ENCODE results near the gene CD274. TPM values are rescaled to one million over a fixed set of nuclear protein-coding genes. Genes with fewer than 3 reads are reported as not detected.

CD274 gene
- total RNA-seq, 1 experiment from 2014 or later, result not detected

DNA sequence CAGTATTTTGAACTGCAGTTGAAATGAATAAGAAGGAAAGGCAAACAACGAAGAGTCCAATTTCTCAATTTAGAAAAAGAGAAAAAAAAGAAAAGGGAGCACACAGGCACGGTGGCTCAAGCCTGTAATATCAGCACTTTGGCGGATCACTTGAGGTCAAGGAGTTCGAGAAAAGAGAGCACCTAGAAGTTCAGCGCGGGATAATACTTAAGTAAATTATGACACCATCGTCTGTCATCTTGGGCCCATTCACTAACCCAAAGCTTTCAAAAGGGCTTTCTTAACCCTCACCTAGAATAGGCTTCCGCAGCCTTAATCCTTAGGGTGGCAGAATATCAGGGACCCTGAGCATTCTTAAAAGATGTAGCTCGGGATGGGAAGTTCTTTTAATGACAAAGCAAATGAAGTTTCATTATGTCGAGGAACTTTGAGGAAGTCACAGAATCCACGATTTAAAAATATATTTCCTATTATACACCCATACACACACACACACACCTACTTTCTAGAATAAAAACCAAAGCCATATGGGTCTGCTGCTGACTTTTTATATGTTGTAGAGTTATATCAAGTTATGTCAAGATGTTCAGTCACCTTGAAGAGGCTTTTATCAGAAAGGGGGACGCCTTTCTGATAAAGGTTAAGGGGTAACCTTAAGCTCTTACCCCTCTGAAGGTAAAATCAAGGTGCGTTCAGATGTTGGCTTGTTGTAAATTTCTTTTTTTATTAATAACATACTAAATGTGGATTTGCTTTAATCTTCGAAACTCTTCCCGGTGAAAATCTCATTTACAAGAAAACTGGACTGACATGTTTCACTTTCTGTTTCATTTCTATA lies 602 bp upstream of the CD274 start:
- Mint-ChIP-seq H3K9me3 (peaks cover 0 to 2% of the 10 kb centered on the region in 2 experiments; a peak in 1 of 5 replicates), H3K27me3 (ENCODE audit: low read depth) (peaks cover 32% of the 10 kb centered on the region), H3K4me3 (peak overlapping the region; percentile 59 to 68; a peak in 4 of 5 replicates), H3K36me3 (ENCODE audit: insufficient read depth in 1 of 3, low read depth in 3 of 3) (no peaks in the 10 kb centered on the region), H3K27ac (no peak overlapping the region), H3K4me1 (peaks cover 2 to 5% of the 10 kb centered on the region in 2 experiments; a peak in 3 of 4 replicates)
- Histone ChIP-seq H3K79me1 (ENCODE audit: insufficient read depth, low read depth, low read length, poor library complexity, severe bottlenecking) (no peaks in the 10 kb centered on the region), H2AFZ (ENCODE audit: low read length) (no peak overlapping the region), H2BK5ac (ENCODE audit: insufficient read length, low read length) (no peak overlapping the region), H3K56ac (ENCODE audit: insufficient read length, low read depth, low read length) (no peak overlapping the region), H3K79me2 (ENCODE audit: insufficient read depth, low read length) (no peaks in the 10 kb centered on the region), H3K4me1 (ENCODE audit: insufficient read depth, low read length) (no peaks in the 10 kb centered on the region; the same call in 1 of the 2 replicates), H3K18ac (ENCODE audit: insufficient read length, low read depth, low read length) (no peak overlapping the region), H3K9me3 (ENCODE audit: control insufficient read depth, low read depth, low read length) (no peaks in the 10 kb centered on the region), H3K14ac (ENCODE audit: insufficient read depth, low read length) (no peak overlapping the region), H2BK20ac (ENCODE audit: low read depth, low read length, poor library complexity, severe bottlenecking) (no peak overlapping the region), H3K4ac (ENCODE audit: low read depth, low read length) (no peak overlapping the region), H2BK120ac (ENCODE audit: low read depth, low read length, poor library complexity, severe bottlenecking) (no peak overlapping the region), H3K4me2 (ENCODE audit: insufficient read depth, insufficient read length, low read length) (peak overlapping the region; percentile 52), H2BK12ac (ENCODE audit: insufficient read length, low read depth, low read length) (no peak overlapping the region), H4K20me1 (ENCODE audit: control insufficient read depth, insufficient read depth, insufficient read length) (no peaks in the 10 kb centered on the region), H2AK5ac (ENCODE audit: insufficient read length, low read length) (no peak overlapping the region), H3T11ph (ENCODE audit: low read length) (no peak overlapping the region), H3K27ac (ENCODE audit: insufficient read length, low read depth, low read length) (no peak overlapping the region), H3K23ac (ENCODE audit: insufficient read length, low read depth, low read length) (no peak overlapping the region), H4K8ac (replicated peaks; ENCODE audit: insufficient read length, low read depth, low read length) (no peak overlapping the region), H3K23me2 (ENCODE audit: insufficient read length, low read depth, low read length, poor library complexity, severe bottlenecking) (peaks cover 5% of the 10 kb centered on the region), H4K5ac (ENCODE audit: insufficient read length, low read depth, low read length) (no peak overlapping the region), H3K9ac (ENCODE audit: extremely low read depth, insufficient read length, low read length) (no peak overlapping the region), H4K91ac (ENCODE audit: insufficient read length, low read depth, low read length) (no peak overlapping the region), H2BK15ac (ENCODE audit: low read depth, low read length) (no peak overlapping the region), H3K27me3 (ENCODE audit: insufficient read depth, low read length) (no peaks in the 10 kb centered on the region)
- WGBS (ENCODE audit: extremely low coverage, insufficient read length, low lambda C conversion rate), result no CpG with 5 or more reads among the region's 15 CpGs
- TF ChIP-seq, protein P1, sequence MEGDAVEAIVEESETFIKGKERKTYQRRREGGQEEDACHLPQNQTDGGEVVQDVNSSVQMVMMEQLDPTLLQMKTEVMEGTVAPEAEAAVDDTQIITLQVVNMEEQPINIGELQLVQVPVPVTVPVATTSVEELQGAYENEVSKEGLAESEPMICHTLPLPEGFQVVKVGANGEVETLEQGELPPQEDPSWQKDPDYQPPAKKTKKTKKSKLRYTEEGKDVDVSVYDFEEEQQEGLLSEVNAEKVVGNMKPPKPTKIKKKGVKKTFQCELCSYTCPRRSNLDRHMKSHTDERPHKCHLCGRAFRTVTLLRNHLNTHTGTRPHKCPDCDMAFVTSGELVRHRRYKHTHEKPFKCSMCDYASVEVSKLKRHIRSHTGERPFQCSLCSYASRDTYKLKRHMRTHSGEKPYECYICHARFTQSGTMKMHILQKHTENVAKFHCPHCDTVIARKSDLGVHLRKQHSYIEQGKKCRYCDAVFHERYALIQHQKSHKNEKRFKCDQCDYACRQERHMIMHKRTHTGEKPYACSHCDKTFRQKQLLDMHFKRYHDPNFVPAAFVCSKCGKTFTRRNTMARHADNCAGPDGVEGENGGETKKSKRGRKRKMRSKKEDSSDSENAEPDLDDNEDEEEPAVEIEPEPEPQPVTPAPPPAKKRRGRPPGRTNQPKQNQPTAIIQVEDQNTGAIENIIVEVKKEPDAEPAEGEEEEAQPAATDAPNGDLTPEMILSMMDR (conservative IDR thresholded peaks at IDR 0.05), result no peak
- no peak for DNase-seq

Measured in H9 (cell line).